Purkinje cell (primary cell): ENCODE data around the gene TXNL4B. TPM values are rescaled to one million over a fixed set of nuclear protein-coding genes. Genes with fewer than 3 reads are reported as not detected.

Source experiments
- polyA plus RNA-seq: library from polyadenylated mRNA; unstranded; fragments of >200 nt; fragmentation: Nextera tagmentation; gene quantifications from 2 replicates; pipeline ENCODE4 v1.2.1, GENCODE V29; 2014

Gene TXNL4B
- 8.7 and 14.4 TPM in 2 replicates for polyA plus RNA-seq

GRCh38 chr16:72093448-72094265, at the start of gene TXNL4B, which contains the start of gene DHX38:
Gene TXNL4B (minus strand): TSS chr16:72093620. CDS start chr16:72090749, 2,871 bp downstream.
Gene DHX38 (plus strand): TSS chr16:72093847. CDS start chr16:72096158, 2,311 bp downstream.

GRCh38 chr16:72054254-72054847, 39.1 kb downstream of the TXNL4B start, which contains the start of gene HP:
Gene HP (plus strand): TSS chr16:72054505. CDS start chr16:72054653, 148 bp downstream.

Other genes with a start within 250 kb of the TXNL4B start
- 8.8 and 13.7 TPM in 2 replicates for gene ATXN1L, start 247.6 kb downstream of the TXNL4B start, polyA plus RNA-seq
- gene ZNF821, start 209.4 kb downstream of the TXNL4B start, polyA plus RNA-seq: 3.9 TPM in 2 replicates
- gene IST1, start 198.1 kb downstream of the TXNL4B start, polyA plus RNA-seq: 31.3 and 52.5 TPM in 2 replicates
- not detected in 2 replicates for gene PKD1L3, start 93.2 kb downstream of the TXNL4B start, polyA plus RNA-seq
- gene DHODH, start 84.9 kb downstream of the TXNL4B start, polyA plus RNA-seq: 2.1 and 3.3 TPM in 2 replicates
- gene HP, start 39.1 kb downstream of the TXNL4B start, polyA plus RNA-seq: 0.31 TPM in 1 of 2 replicates, not detected in the other
- gene HPR, start 30.4 kb downstream of the TXNL4B start, polyA plus RNA-seq: 2.5 and 4.0 TPM in 2 replicates
- gene DHX38, start 227 bp upstream of the TXNL4B start, polyA plus RNA-seq: 5.8 and 9.3 TPM in 2 replicates
- 0.27 and 1.5 TPM in 2 replicates for gene PMFBP1, start 78.5 kb upstream of the TXNL4B start, polyA plus RNA-seq